Astrocyte of the cerebellum (primary cell): ENCODE data around the gene DDI1.

ENCODE experiments used
- DNase-seq: peaks from one replicate; pipeline ENCODE4 v3.0.0-alpha.2; 2011; ENCODE audit warnings: low read depth
- H3K4me3 ChIP-seq: 2 replicates; pipeline ENCODE4 v1.5.1; 2011; ENCODE audit warnings: mild to moderate bottlenecking, low read depth, low read length, moderate library complexity
- CTCF ChIP-seq: IDR thresholded peaks from 2 replicates; pipeline ENCODE4 v1.5.1; 2012; ENCODE audit warnings: low read length, low read depth, moderate library complexity, mild to moderate bottlenecking; ENCODE audit errors: missing control alignments
- in situ Hi-C: cut with HindIII; loops from 2 replicates; pipeline ENCODE4 v1.10.0; 2017; ENCODE audit warnings: low sequenced_read_pairs

DDI1 gene

GRCh38 chr11:104005234-104005855 is 31.1 kb upstream of the DDI1 start:
- H3K4me3 ChIP-seq = no peak overlapping the region
- TF ChIP-seq CTCF = no peak
- in situ Hi-C loops = no loop called here
- no peak for DNase-seq

GRCh38 chr11:104009744-104010143 is 26.7 kb upstream of the DDI1 start:
- no peak for TF ChIP-seq CTCF
- no peak overlapping the region for H3K4me3 ChIP-seq
- in situ Hi-C loops = no loop called here

GRCh38 chr11:104011044-104011443 is 25.4 kb upstream of the DDI1 start:
- TF ChIP-seq CTCF = no peak
- no peak for DNase-seq
- no peak overlapping the region for H3K4me3 ChIP-seq
- in situ Hi-C loops = no loop called here

More at GRCh38 chr11:104009744-104010143, 26.7 kb upstream of the DDI1 start:
- DNase-seq = no peak

- no peak for DNase-seq
- H3K4me3 ChIP-seq = no peak overlapping the region
- in situ Hi-C loops = no loop called here
- no peak for TF ChIP-seq CTCF
These were observed 20.6 kb upstream of the DDI1 start for GRCh38 chr11:104015649-104016415.

GRCh38 chr11:104024572-104024971 is 11.9 kb upstream of the DDI1 start:
- in situ Hi-C loops = no loop called here
- DNase-seq = no peak
- no peak for TF ChIP-seq CTCF
- H3K4me3 ChIP-seq = no peak overlapping the region

GRCh38 chr11:104028476-104029263 is 7.8 kb upstream of the DDI1 start:
- H3K4me3 ChIP-seq = no peak overlapping the region
- no peak for TF ChIP-seq CTCF
- peak; percentile 26 for DNase-seq
- in situ Hi-C loops = no loop called here
